Fibroblast of upper back skin (primary cell): ENCODE results near the gene BCL2L11.
A peak's percentile ranks its signal among the peaks of the same experiment; 100 is the strongest.

ENCODE experiments used
- DNase-seq: peaks from one replicate; pipeline ENCODE4 v3.0.0-alpha.2; 2013

BCL2L11 gene

DNA sequence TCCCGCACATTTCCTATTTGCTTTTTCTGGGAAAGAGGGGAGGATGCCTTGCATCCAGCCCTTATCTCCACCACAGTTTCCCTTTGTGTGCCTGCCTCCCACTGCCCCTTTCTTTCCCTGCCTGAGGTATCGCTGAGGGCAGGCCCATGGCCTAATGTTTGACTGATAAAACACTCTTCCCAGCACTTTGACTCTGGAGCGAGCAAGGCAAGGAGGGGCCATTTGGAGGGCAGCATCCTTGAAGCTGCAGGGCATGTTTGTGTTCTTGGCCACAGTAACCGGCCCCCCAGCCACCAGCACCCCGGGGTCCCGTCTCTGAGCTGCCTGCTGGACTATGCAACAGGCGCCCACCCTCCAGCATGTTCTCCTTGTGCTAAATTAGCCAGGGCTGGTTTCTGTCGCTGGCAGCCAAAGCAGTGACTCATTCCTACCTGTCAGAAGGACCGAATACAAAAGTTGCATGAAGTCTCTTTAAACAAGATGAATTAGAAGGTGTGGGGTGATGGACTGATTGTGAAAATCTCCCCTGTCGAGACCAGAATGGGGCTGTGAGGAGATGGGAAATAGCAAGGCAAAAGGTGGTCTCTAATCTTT lies 50.7 kb downstream of the BCL2L11 start:
- no peak for DNase-seq

DNA sequence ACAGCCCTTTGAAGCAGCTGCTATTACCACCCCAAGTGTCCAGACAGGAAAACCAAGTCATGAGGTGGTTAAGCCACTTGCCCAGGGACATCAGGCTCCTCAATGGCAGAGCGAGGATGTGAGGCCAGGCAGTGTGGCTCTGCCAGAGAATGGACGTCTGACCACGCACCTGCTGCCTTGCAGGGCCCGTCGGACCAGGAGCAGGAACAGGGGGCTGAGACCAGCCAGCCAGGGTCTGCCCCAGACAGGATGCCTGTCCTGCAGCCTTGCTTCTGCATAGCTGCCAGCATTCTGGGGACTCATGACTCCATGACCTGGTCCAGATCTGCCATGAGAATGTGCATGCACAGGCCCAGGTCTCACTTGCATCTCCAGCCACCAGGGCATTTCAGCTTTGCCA lies 52.0 kb downstream of the BCL2L11 start:
- no peak for DNase-seq

DNA sequence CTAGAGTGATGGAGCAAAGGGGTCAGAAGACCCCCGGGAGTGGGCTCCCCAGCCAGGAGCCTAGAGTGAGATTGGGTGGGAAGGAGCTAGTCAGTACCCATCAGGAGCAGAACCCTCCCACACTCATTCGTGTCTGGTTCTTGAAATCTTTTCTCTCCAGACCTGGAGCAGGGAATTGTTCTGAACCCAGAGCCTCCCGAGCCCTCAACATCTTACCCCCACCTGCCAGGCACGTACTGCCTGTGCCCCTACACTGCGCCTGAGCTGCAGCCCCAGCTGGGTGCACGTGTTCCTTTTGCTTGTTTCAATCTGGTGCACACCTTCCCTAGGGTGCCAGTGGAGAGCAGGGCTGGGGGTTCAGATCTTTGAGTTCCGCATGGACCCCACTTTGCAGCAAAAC lies 52.6 kb downstream of the BCL2L11 start:
- DNase-seq: no peak

DNA sequence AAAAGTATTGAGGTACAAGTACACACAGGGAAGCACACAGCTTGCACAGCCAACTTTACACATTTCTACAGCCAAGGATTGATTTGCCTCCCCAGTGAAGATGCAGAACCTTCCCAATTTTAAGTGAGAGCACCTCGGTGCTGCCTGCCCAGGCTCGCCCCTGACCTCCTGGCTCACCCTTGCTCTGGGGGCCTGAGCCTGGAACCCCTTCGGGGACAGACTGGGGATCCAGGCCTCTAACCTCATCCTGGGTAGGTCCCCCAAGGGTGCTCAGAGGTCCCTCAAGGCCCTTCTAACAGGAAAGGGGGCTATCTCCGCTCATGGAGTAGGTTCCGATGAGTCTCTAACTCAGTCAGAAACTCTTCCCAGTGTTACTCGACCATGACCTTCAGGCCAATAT lies 53.1 kb downstream of the BCL2L11 start:
- DNase-seq: no peak

DNA sequence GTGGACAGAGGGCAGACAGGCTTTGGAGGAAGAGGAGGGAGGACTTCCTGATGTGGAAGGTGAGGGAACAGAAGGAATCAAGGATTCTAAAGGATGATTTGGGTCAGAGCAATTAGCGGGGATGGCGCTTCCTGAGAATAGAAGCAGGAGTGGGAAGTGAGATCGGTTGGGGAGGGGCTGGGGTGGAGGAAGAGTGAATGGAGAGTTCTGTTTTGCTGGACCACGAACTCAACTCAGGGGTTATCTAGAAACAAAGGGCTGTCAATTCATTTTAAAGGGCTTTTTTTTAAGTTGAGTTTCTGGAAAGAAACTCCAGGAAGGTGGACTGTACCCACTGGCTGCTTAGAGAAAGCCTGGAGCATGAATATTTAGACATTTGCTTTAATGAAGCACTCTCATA lies 54.9 kb downstream of the BCL2L11 start:
- DNase-seq: no peak

DNA sequence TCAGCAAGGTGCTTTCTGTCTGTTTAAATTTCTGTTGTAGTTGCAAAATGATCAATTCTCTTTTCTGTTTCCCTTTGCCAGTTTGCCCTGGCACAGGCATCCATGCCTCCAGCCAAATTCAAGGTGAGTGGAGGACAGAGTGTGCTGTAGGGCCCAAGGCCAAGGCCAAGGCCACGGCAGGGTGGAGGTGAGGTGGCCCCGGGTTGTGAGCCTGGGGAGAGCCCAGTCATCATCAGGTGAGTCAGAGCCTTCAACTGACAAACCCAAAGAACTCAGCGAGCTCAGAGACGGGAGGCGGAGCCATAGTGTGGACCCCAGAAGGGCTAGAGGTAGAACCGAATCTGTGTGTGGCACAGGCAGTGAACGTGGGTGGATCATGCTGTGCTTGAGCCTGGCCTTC lies 55.7 kb downstream of the BCL2L11 start:
- no peak for DNase-seq

DNA sequence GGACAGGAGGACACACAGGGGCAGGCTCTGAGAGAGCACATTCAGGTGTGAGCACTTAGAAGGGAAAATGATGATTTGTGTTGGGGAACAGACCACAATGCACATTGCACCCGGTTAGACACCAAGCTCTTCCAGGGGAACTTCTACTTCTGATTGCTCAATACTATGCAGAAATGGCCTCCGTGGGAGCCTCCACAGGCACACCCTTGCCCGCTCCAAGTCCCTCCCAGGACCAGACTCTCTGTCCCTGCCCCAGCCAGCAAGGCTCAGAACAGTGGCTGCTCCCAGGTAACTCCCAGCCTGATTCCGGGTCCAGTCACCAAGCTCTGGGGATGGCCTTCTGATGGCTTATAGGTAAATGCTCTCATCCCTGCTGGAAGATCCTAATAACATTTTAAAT lies 56.2 kb downstream of the BCL2L11 start:
- no peak for DNase-seq

DNA sequence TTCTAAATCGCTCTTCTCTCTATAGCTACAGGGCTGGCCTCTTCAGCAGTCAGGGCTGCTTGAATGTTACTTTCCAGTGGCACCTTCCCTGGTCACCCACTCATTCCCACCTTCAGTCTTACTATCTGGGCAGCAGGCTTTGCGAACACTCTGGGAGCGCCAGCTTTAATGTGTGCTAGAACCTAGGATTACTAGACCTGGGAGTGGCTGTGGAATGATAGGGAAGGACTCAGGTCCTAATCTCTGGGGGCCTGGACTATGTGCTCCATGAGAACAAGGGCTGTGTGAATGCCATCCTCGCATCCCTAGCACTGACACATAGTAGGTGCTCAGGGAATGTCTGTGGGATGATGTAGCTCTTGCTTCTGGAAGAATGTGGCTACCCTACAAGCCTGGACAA lies 57.6 kb downstream of the BCL2L11 start:
- no peak for DNase-seq

DNA sequence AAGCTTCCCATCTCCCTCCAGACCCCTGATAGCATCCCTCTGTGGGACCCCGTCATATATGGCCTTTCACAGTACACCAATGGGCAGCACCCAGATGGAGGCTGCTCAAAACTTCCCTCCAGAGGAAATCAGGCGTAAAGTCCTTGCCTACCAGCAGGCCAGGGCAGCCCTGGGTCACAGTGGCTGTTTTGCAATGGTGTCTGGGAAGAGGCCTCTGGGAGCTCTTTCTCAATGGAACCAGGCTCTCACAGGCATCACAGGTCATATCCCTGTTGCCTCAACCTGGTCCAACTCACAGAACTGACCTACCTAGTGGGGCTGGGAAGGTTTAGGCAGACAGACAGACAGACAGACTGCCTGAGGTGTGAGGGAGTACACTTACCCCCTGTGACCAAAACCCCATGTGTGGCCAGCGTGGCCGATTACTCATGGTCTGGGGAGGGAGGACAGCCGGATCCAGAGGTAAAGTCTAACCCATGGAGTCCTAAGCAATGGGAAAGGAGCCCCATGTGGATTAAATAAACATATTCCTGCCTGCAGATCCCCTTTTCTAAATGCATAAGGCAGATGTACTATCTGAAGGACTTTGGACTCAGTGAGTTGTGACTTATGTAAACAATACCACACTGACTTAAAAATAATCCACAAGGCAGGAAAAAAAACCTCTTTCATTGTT lies 58.2 kb downstream of the BCL2L11 start:
- peak; percentile 53 for DNase-seq

DNA sequence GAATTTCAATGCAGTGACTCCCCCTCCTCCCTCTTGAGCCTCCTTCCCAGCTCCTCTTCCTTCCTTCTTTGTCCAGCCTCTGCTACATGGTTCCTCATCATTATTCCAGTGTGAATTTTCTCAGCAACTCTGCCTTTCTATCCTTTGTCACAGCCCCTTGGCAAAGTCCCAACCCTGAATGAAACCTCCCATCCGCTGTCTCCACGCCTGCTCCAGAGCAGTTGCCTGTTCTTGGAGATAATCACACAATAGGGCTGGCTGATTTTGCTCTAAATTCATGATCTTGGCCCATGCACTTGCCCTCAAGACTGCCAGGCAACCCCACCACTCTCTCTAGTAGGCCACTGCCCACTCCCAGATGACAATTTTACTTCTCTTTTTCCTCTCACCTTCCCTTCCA lies 61.4 kb downstream of the BCL2L11 start:
- DNase-seq: no peak

DNA sequence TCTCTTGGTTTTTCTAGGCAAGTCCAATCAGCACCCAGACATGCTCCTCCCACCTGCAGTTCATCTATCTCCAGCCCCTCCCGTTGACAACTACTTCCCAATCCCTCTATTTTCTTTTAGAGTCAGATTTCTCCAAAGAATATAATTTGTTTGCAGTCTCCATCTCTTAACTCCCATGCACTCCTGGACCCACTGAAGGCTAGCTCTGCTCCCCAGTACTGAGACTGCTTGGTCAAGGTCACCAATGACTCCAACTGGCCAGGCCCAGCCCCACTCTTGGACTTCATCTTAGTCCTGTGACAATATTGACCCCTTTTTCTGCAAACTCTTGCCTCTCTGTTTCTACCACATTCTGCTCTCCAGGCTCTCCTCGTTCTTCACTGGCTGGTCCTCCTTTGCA lies 62.0 kb downstream of the BCL2L11 start:
- DNase-seq: no peak

DNA sequence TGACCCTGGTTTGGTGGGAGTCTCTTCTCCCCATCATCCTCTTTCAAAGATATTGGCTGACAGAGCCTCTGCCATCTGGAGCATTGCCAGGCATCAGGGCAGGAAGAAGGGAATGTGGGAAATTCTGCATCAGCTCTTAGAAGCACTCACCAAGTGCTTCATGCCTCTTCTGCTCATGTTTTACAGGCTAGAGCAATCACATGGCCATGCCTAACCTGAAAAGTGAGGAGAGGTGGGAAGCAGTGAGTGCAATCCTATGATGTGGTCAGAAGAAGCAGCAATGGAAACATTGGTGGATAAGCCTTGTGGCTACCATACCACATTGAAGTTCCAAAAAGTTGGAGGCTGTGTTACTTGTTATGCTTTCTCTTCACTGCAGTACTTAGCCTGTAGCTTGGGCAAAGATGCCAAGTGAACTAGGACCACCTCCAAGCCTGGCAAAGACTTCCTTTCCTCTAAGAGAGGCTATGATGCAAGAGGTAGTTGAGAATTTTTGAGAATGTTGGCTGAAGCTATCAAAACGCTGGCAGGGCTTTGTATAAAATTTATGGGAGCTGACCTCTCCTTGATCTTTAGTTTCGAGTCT lies 64.1 kb downstream of the BCL2L11 start:
- DNase-seq: no peak

DNA sequence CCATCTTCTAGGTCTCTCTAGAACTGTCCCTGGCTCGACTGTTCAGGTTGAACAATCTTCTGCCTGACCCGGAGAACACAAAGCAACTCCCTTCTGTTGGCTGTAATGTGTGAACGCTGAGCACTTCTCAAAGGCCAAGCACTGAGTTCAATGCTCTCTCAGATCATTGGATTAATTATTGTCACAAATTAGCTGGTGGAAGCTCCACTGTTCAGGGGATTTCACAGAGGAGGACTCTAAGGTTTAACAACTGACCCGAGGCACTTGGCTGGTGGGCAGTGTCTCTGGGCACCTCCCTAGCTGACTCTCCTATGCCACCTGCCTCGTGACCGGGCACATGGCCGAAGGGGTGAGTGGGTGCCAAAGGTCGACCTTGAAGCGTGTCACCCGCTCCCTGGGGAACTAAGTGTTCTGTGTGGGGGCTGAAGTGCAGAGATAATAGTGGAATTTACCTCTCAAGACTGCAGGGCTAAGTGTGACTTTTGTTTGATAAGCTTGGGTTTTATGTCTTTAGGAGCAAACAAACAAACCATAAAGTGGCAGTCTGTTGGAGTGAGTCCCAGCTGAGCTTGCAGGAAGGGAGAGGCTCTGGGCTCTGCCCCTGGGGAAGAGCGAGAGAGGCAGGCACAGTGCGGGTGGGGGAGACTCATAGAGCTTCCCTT lies 64.8 kb downstream of the BCL2L11 start:
- no peak for DNase-seq

DNA sequence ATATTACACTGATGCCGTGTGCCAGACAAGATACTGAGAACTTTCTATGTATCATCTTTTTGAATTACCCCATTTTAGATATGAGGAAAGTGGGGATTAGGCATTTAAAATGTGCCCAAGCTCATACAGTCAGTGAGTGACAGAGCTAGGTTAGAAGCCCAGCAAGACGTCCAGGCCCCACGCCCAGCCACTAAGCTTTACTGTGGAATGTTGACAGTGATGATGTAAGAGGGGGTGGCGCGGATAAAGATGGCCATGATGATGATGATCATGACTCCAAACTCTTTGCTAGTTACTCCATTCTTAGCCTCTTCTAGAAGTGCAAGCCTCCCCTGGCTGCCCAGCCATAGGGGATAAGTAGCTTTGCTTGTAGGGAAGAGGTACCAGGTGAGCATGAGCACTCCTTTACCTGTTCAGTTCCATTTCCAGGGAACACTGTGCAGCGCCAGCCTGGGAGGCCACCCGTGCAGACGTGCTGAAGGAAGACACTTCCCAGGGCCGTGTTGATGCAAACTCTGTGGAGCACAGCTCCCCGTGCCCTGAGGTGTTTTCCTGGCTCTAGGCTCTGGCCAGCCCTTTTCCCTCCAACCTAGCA lies 65.5 kb downstream of the BCL2L11 start:
- DNase-seq: no peak

DNA sequence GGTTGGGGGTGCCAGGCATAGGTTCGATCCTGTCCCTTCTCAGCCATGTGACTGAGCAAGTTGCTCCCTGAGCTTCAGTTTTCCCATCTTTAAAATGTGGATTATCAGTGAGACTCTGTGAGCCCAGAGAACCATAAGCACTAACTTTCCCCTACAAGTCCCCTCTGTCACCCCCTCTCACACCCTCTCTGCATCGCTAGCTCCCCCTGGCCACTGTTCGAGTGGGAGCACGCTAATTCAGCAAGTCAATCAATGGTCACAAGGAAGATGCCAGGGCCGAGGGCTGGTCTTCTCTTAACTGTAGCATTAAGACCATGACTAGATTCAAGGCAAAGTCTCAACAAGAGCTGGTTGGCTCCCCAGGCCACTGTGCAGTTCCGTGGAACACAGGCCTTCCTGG lies 66.2 kb downstream of the BCL2L11 start:
- no peak for DNase-seq

DNA sequence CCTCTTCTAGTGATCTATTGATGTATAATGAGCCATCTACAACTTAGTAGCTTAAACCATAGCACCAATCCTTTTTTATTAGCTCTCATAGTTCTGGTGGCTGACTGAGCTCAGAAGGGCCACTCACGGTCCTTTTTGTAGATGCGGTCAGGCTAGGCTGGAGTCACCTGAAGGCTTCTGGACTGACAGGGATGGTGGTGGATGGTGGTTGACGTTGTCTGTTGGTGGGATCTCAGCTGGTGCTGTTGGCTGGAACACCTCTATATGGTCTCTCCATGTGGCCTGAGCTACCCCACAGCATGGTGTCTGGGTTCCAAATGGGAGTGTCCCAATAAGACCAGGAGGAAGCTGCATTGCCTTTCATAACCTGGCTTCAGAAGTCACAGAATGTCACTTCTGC lies 68.0 kb downstream of the BCL2L11 start:
- DNase-seq: no peak

DNA sequence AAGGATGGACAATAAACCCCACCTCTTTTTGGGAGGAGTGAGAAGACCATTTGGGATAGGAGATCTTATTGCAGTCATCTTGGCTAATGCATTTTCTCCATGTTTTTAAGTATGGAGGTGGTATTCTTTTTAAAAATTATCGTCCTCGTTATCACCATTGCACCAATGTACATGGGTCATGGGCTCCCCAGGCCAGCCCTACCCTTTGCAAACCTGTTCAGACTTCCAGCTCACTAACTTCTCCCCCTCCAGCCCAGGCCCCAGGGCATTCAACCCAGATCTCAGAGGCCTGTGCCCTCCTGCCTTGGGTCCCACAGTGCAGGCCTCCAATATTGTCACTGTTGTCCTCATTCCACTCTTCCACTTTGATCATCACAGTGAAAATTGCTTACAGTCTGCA lies 68.4 kb downstream of the BCL2L11 start:
- DNase-seq: no peak

DNA sequence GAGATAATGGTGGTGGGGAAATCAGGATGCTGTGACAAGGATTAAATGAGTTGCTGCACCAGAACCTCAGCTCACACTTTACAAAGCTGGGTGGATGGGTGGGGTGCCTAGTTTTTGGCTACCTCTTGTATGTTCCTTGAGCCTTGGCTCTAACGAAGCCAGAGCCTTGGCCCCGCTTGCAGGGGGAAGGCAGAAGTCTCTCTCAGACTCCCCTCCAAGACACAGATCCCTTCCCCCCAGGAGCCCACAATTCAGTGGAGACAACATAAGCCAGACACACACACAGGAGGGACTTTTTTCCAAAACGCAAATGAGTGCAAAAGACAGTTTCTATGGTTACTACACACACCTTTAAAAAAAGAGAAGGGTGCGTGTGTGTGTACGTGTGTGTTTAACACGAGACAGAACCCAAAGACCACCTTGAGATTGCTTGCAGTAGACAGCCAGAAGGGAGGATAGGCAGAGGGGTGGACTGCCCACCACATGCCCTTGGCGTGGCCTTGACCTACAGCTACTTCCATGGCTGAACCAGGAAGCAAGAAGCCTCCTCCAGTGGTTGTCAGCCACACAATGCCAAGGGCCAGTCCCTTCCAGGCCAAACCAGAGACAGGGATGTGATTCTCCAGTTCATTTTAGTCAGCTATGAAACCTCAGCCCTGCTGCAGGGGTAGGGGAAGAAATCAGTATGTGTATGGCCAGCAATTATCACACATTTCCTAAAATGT lies 70.3 kb downstream of the BCL2L11 start:
- DNase-seq: no peak

DNA sequence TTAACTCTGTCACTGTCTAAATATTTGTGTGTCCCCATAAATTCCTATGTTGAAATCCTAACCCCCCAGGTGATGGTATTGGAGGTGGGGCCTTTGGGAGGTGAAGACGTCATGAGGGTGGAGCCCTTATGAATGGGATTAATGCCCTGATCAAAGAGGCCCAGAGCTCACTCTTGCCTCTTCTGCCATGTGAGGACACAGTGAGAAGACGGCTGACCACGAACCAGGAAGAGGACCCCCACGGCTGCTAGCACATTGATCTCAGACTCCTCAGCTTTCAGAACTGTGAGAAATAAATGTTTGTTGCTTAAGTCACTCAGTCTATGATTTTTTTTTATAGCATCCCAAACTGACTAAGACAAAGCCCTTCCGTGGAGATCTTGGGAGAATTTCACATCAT lies 71.2 kb downstream of the BCL2L11 start:
- DNase-seq: no peak

DNA sequence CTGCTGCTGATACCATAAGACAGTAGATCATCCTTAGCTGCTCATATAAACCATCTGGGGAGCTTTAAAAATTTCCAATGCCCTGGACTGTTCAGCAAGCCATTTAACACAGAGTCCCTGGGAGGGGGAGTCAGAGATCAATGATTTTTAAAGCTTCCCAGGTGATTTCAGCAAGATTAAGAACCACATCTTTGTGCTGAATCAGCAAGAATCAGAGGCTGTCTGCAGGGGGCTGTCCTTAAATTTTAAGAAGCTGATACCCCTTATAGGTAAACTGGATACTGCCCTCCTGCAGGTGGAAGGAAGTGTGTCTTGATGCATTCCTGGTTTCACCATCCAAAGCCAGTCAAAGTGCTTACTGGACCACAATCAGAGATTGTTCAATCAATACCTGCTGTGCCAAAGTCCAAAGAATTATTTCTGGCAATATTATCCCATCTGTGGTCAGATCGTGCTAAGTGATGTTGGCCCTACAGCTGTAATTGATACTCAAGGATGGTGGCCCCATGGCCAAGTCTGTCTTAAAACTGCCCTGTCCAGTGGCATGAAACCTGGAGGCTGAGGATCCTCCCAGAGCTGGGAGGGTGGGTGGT lies 72.2 kb downstream of the BCL2L11 start:
- DNase-seq: no peak

DNA sequence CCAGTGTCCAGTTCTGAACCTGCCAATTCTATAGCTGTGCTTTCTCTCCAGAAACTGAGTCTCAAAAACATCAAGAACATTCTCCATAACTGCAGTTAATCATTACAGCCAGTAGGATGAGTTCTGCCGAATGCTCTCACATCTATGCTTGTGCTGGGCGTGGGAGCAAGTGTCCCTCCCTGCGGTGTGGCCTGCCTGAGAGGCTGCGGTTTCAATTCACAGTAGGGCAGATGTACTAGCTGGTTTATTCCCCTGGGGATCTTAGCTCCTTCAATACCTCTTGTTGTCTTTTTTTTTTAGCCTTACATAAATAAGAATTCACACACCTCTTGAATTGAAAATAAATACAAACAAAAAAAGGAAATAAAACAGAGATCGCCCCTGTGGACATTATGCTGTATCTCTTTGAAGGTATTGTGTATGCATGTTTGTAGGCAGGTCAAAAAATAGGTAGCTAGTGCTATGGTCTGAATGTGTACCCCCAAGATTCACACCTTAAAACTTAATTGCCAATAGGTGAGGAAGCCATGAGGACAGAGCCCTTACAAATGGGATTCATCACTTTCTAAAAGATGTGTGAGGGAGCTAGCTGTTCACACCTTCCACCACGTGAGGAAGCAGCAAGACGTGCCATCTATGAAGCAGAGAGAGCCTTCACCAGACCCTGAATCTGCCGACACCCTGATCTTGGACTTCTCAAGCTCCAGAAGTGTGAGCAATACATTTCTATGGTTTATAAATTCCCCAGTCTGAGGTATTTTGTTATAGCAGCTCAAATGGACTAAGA lies 74.3 kb downstream of the BCL2L11 start:
- DNase-seq: no peak

DNA sequence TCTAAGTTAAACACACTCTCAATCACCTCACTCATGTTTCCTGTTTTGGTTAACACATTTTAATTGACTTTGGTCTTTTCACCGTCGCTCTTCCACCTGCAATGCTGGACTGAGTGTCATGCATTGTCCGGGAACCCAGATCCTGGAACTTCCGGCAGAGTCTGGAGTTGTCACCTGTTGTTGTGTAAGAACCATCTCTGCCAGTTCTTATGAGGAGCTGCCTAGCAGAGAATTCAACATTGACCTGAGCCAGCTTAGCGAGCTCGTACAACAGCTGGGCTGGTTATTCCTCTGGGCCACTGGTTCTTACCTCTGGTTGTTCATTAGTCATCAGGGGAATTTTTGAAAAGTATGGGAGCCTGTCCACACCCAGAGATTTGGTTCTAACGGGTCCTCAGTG lies 75.7 kb downstream of the BCL2L11 start:
- DNase-seq: no peak
